HG03342 (cell line): ENCODE results near the gene AMDHD1.

ENCODE experiments used
- ATAC-seq: cut with Tn5 transposase; IDR thresholded peaks from one replicate; pipeline ENCODE4 v1.9.1; 2021; ENCODE audit warnings: mild to moderate bottlenecking, moderate library complexity; ENCODE audit not compliant: unreplicated experiment

Gene AMDHD1

DNA sequence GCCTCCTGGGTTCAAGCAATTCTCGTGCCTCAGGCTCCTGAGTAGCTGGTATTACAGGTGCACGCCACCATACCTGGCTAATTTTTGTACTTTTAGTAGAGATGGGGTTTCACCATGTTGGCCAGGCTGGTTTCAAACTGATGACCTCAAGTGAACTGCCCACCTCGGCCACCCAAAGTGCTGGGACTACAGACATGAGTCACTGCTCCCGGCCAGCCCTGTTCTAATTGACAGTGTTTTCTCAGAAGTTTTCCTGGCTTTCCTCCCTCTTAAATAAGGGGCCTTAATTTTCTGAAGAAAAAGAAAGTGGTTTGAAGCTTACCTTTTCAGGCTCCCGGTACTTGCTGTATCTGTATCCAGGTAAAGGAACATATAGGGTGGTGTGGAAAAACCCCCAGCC is 51.3 kb downstream of the AMDHD1 start:
- ATAC-seq, result no peak

DNA sequence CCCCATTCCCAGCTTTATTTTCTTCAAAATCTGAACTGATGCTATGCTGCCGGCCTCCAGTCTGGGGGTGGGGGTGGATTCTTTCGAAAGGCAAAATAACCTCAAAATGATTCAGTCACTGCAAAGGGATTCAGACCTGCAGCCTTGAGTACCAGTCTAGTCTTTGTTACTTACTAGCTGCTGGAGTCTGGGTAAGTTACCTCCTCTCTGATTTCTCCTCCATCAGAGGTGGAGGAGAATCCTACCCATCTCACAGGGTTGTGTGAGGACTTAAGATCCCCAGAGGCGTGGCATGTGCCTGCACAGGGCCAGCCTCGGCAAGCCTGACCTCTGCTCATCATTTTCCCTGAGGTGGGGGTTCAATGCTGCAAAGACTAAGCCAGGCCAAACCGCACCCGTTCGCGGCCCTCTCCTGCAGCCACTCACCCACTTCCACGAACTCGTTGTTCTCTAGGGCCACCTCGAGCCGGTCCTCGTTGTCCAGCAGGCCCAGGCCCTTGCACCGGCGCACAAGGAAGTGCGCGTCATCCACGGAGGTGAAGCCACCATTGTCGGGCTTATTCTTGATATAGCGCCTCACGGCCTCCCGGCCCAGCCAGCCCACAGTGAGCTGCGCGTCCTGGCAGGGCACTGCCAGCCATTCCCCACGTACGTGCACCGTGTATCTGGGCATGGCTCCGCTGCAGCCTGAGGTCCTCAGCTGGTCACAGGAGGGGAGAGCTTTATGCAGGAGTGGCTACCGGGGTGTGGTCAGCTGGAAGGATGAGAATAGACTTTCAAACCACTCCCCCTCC is 52.3 kb downstream of the AMDHD1 start:
- no peak for ATAC-seq

DNA sequence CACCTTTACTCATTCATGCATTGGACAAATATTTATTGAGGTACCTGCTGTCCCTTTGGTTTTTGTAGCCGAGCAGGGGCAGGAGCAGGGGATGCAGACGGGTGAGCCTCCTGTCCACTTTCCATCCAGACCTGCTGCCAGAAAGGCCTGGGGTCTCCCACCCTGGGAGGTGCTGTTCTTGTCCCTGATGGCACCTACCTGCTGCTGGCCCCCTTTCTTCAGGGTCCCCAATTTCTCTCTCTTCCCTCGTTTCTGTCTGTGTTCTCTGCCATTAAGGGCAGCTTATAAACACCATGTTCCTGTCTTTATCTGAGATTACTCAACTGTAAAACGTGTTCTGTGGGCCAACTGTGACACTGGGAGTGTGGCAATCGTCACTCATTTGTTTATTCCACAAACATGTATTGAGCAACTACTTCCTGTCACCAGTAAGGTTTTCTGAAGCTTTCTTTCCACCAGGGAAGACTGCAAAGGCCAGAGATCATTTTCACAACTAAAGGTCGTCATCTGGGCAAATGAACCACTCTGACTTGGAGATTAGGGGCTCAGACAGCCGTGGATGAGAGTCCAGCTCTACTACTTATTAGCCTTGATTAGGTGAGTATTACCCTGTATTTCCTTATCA is 53.0 kb downstream of the AMDHD1 start, which contains the start of gene HAL:
Gene HAL (minus strand): TSS at position 311 of the 625 bp plus-strand sequence. CDS start 434 bp downstream, outside the sequence.
- ATAC-seq, result no peak

DNA sequence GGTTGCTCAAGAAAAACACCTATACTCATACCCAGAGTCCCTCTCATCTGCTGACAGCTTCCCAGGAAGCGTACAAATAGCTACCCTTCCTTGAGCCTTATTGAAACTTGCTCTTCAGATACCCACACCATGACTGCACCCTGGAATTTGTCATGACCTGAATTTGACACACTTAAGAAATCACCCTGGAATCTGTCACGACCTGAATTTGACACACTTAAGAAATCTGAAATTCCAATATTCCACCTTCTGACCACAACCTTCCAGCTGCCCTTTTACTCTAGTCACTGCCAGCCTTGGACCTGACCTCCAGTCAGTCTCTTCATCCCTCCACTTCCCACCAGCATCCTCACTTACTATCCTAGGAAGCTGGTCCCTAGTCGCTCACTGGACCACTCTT is 54.1 kb downstream of the AMDHD1 start:
- no peak for ATAC-seq

DNA sequence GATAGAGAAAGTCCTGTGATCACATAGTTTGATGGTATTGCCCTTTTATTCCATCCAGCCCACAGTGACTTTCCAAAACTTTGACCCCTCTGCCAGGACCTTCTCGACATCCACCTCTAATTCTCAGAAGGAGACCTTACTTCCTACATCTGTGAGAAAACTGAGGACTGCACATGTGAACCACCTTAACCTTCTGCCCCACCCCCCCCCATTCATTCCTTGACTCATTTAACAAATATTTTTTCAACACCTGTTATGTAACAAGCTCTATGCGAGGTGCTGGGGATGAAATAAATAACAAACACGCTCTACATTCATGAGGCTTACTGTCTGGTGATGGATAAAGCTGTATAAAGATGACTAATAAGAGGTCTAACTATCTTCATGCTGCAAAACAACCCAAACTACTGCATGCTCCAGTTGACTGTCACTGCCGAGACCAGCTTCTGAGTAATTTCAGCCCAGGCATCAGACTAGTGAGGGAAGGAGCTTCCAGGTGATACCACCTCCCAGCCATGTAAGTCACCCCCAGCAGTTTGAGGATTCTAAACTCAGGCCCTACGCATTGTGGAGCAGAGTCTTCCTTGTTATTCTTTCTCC is 54.9 kb downstream of the AMDHD1 start:
- no peak for ATAC-seq

DNA sequence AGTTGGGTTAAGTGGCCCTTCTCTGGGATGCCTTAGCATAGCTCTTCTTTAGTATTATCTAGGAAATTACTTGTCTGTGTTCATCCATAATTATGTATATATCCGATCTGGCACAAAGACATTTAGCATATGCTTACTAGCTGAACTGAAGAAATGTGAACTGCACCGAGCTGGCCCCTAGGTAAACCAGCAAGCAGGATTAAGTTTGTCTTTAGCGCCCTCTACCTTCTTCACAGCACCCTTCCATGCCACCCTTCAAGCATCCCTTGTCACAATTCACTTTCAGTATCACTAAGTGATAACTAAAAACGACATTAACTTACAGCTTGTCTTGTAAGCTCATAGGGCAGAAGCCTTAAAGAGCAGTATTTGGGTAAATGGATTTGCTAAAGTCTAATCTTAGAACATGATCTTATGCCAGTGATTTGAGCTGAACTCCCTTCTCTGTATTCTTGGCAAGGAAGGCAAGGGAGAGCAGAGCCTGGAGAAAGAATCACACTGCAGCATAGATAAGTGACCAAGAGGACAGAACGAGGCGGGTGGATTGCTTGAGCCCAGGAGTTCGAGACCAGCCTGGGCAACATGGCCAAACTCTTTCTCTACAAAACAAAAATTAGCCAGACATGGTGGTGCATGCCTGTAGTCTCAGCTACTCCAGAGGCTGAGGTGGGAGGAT is 55.6 kb downstream of the AMDHD1 start:
- ATAC-seq, result peak; percentile 97

DNA sequence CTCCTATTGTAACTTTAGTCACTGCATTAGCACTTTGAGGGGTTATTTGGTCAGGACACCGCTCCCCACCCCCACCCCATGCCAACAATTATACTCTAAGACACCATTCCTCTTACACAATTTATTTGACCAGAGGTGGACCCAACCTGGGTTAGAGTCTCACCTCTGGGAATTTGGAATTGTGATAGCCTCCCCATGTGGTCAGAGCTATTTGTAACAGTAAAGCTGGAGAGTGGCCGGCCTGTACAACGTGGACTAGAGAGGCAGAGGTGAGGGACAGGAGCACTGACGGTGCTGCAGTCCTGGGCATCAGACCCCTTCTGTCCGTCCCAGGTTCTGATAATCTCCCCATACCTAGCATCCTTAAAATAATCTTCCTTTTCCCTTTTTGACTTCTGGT is 56.4 kb downstream of the AMDHD1 start:
- no peak for ATAC-seq

DNA sequence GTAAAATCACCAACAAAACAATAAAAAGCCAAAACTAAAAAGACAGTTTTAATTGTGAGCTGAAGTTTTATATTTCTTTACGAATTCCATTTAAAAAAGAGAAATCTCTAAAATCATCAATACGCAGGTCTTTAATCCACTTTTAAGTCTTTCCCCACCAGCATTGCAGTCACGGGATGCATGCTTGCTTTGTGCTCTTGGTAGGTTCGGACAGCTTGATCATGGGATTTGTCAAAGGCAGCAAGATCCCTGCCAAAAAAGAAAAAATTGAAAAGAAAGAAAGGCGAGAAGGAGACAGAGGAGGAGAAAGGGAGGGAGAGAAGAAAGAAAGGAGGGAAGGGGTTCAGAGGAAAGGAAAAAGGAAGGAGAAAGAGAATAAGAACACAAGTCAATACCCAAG is 57.7 kb downstream of the AMDHD1 start:
- ATAC-seq, result no peak

DNA sequence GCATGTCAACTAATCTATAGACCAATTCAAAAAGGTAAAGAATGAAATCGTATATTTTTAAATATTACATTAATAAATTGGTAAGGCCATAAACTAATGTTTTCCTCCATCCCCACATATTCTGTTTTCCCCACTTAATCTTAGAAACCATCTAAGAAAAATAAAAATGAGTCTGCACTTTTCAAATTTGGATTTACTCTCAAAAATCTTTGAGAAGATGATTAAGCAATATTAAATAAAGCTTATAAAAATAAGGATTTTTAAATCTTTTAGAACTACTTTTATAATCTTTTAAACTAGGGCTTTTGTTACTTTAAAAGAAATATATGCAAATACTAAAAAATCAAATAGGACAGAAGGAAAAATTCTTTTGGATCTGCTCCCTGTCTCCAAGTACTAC is 63.6 kb downstream of the AMDHD1 start:
- no peak for ATAC-seq

DNA sequence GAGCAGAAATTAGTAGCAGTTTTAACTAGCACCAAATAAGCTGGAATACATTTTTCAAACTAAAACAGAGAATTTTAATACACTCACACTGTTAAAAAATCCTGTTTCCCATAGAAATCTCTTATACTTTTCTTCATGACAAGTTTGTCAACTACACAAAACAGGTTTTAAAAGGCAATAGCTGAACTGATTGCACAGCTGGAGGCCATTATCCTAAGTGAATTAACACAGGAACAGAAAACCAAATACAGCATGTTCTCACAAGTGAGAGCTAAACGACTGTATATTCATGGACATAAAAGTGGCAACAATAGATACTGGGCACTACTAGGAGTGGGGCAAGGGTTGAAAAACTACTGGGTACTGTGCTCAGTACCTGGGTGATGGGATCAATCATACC is 64.6 kb downstream of the AMDHD1 start:
- no peak for ATAC-seq

DNA sequence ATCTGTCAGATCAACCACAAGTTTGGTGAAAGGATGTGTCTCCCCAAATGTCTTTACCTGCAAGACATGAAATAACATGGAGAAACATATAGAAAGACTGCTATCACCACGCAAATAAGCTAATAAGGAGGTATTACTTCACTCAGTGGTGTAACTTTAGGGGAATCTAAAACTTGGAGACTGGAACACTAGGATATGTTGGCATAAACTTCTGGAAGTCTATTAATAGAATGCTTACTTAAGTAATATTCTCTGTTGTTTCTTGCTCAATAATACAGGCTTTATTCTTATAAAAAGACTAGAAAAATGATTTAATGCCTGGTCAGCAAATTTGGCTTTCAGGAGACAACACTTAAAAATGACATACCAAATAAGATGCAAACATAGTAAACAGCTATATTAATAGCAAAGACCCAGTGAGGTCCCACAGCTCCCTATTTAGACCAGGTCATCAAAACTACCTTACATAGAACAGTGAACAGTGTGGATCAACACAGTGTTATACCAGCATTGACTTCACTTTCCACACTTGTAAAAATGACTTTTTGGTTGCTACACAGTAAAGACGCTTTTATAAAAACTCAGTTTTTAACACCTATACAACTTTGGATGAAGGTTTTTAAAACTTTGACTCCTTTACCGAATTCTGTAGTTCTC is 71.9 kb downstream of the AMDHD1 start:
- no peak for ATAC-seq

DNA sequence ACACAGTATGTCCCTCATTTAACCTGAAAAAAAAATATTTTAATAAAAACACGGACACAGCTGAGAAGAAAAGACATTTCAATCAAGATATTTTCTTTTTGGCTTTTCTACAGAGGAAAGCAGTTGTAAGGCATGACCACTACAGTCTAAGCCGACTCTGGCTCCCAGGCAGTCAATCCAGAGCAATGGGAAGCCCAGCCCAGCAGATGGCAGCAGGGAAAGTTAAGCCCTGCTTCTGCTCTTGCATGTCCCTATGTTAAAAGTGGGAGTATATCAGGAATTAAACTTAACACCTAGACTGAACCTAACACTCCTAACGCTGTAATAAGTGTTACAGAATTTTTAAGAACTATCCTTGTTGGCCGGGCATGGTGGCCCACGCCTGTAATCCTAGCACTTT is 72.5 kb downstream of the AMDHD1 start:
- ATAC-seq, result no peak
